Neutrophil (primary cell): ENCODE results near the gene NFE2.

Experiments
- H3K27ac ChIP-seq: fragments of 200-600 bp; sonication (generic); 2 replicates; pipeline ENCODE4 v1.5.1; 2016; ENCODE audit warnings: mild to moderate bottlenecking, moderate library complexity
- H3K27me3 ChIP-seq: fragments of 200-600 bp; sonication (generic); 2 replicates; pipeline ENCODE4 v1.6.0; 2016; ENCODE audit warnings: mild to moderate bottlenecking
- H3K36me3 ChIP-seq: fragments of 200-600 bp; sonication (generic); 2 replicates; pipeline ENCODE4 v1.5.1; 2017
- H3K4me1 ChIP-seq, 2 experiments: fragments of 200-600 bp in 1 of 2; sonication (generic) in 1 of 2; 1 replicate in 1 of 2; 2 replicates in 1 of 2; pipeline versions ENCODE4 v1.5.1 to v1.6.1; 2013 to 2016; ENCODE audit warnings: low read depth in 1 of 2, low read length in 1 of 2, mild to moderate bottlenecking in 1 of 2, moderate library complexity in 1 of 2; ENCODE audit not compliant: control insufficient read depth in 1 of 2, insufficient read depth in 1 of 2
- H3K4me3 ChIP-seq, 2 experiments: fragments of 200-600 bp in 1 of 2; sonication (generic) in 1 of 2; 1 replicate in 1 of 2; 2 replicates in 1 of 2; pipeline ENCODE4 v1.5.1; 2013 to 2016; ENCODE audit warnings: low read depth in 1 of 2, low read length in 1 of 2, mild to moderate bottlenecking in 1 of 2, moderate library complexity in 1 of 2
- H3K9me3 ChIP-seq: fragments of 200-600 bp; sonication (generic); 2 replicates; pipeline ENCODE4 v1.5.1; 2016
- CTCF ChIP-seq: fragments of 200-600 bp; sonication (generic); IDR thresholded peaks from 2 replicates; pipeline ENCODE4 v1.5.1; 2016; ENCODE audit warnings: antibody characterized with exemption

NFE2 gene

GRCh38 chr12:54338698-54339296 is 38.0 kb upstream of the NFE2 start:
- Histone ChIP-seq H3K9me3 (no peaks in the 10 kb centered on the region), H3K27ac (no peak overlapping the region), H3K4me3 (no peak overlapping the region), H3K27me3 (no peaks in the 10 kb centered on the region), H3K36me3 (peaks cover 34% of the 10 kb centered on the region), H3K4me1 (no peaks in the 10 kb centered on the region)
- no peak for TF ChIP-seq CTCF

- no peak overlapping the region for H3K4me3 ChIP-seq
- no peaks in the 10 kb centered on the region for H3K4me1 ChIP-seq
- no peak overlapping the region for H3K27ac ChIP-seq
- H3K9me3 ChIP-seq = no peaks in the 10 kb centered on the region
- no peaks in the 10 kb centered on the region for H3K27me3 ChIP-seq
- no peak for TF ChIP-seq CTCF
- H3K36me3 ChIP-seq = peaks cover 27% of the 10 kb centered on the region
Measured at GRCh38 chr12:54337854-54338650, 37.2 kb upstream of the NFE2 start.

GRCh38 chr12:54337280-54337842 is 36.5 kb upstream of the NFE2 start:
- Histone ChIP-seq H3K36me3 (peaks cover 21% of the 10 kb centered on the region), H3K9me3 (no peaks in the 10 kb centered on the region), H3K27me3 (no peaks in the 10 kb centered on the region), H3K27ac (no peak overlapping the region), H3K4me3 (no peak overlapping the region), H3K4me1 (peaks cover 0 to under 1% of the 10 kb centered on the region in 2 experiments)
- TF ChIP-seq CTCF = no peak

GRCh38 chr12:54333420-54334034 is 32.7 kb upstream of the NFE2 start:
- no peak overlapping the region for H3K4me3 ChIP-seq
- no peaks in the 10 kb centered on the region for H3K9me3 ChIP-seq
- no peak for TF ChIP-seq CTCF
- no peaks in the 10 kb centered on the region for H3K36me3 ChIP-seq
- H3K27me3 ChIP-seq = no peaks in the 10 kb centered on the region
- no peak overlapping the region for H3K27ac ChIP-seq
- H3K4me1 ChIP-seq = peaks cover 26 to 33% of the 10 kb centered on the region in 2 experiments

GRCh38 chr12:54331461-54331860 is 30.6 kb upstream of the NFE2 start:
- no peak overlapping the region for H3K27ac ChIP-seq
- no peaks in the 10 kb centered on the region for H3K27me3 ChIP-seq
- H3K4me1 ChIP-seq = peaks cover 46 to 53% of the 10 kb centered on the region in 2 experiments
- TF ChIP-seq CTCF = no peak
- H3K36me3 ChIP-seq = no peaks in the 10 kb centered on the region
- H3K4me3 ChIP-seq = no peak overlapping the region
- no peaks in the 10 kb centered on the region for H3K9me3 ChIP-seq
